ENCODE measurements around the gene TSN.

GRCh38 chr2:121705958-121706357, 49.5 kb upstream of the TSN start:
- TF ChIP-seq CREB1 (CRISPR knock-in tag; IDR thresholded peaks at IDR 0.05) (no peak), CTCF (IDR thresholded peaks at IDR 0.05) (no peak), HMGXB4 (CRISPR knock-in tag; IDR thresholded peaks at IDR 0.05) (no peak), CREM (CRISPR knock-in tag; IDR thresholded peaks at IDR 0.05) (no peak), ZBTB21 (CRISPR knock-in tag; IDR thresholded peaks at IDR 0.05; ENCODE audit: borderline replicate concordance) (no peak), STAT6 (CRISPR knock-in tag; conservative IDR thresholded peaks at IDR 0.05; ENCODE audit: low read depth) (no peak), ARID4B (CRISPR knock-in tag; IDR thresholded peaks at IDR 0.05; ENCODE audit: borderline replicate concordance) (no peak), FOXK1 (CRISPR knock-in tag; IDR thresholded peaks at IDR 0.05) (no peak), USF1 (CRISPR knock-in tag; IDR thresholded peaks at IDR 0.05) (no peak), NR1H2 (CRISPR knock-in tag; IDR thresholded peaks at IDR 0.05) (no peak), ZNF263 (CRISPR knock-in tag; IDR thresholded peaks at IDR 0.05; ENCODE audit: low read depth) (no peak), ZMAT4 (CRISPR knock-in tag; IDR thresholded peaks at IDR 0.05) (no peak), NR3C1 (CRISPR knock-in tag; conservative IDR thresholded peaks at IDR 0.05; ENCODE audit: low read depth) (no peak)
- TF ChIP-seq, protein P1, sequence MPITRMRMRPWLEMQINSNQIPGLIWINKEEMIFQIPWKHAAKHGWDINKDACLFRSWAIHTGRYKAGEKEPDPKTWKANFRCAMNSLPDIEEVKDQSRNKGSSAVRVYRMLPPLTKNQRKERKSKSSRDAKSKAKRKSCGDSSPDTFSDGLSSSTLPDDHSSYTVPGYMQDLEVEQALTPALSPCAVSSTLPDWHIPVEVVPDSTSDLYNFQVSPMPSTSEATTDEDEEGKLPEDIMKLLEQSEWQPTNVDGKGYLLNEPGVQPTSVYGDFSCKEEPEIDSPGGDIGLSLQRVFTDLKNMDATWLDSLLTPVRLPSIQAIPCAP (CRISPR knock-in tag; IDR thresholded peaks at IDR 0.05): no peak

Data from WTC11 (cell line).